BE2C (cell line): ENCODE measurements around the gene ETV3.

Source experiments
- DNase-seq: peaks from one replicate; pipeline ENCODE4 v3.0.0-alpha.2; 2020
- H3K27me3 ChIP-seq: fragments of 250-450 bp; sonication (Bioruptor Pico); 2 replicates; pipeline ENCODE4 v1.5.1; 2020; ENCODE audit warnings: mild to moderate bottlenecking
- H3K36me3 ChIP-seq: fragments of 250-450 bp; sonication (Bioruptor Pico); 2 replicates; pipeline ENCODE4 v1.5.1; 2020; ENCODE audit warnings: mild to moderate bottlenecking
- H3K4me1 ChIP-seq: fragments of 250-450 bp; sonication (Bioruptor Pico); 2 replicates; pipeline ENCODE4 v1.5.1; 2020
- H3K4me3 ChIP-seq: 2 replicates; pipeline ENCODE4 v1.5.1; 2011; ENCODE audit warnings: low read depth, low read length
- H3K9me3 ChIP-seq: fragments of 250-450 bp; sonication (Bioruptor Pico); 2 replicates; pipeline ENCODE4 v1.5.1; 2020
- CTCF ChIP-seq: IDR thresholded peaks from 2 replicates; pipeline ENCODE4 v1.5.1; 2012; ENCODE audit warnings: mild to moderate bottlenecking, low read depth, low read length

ETV3 gene

DNA sequence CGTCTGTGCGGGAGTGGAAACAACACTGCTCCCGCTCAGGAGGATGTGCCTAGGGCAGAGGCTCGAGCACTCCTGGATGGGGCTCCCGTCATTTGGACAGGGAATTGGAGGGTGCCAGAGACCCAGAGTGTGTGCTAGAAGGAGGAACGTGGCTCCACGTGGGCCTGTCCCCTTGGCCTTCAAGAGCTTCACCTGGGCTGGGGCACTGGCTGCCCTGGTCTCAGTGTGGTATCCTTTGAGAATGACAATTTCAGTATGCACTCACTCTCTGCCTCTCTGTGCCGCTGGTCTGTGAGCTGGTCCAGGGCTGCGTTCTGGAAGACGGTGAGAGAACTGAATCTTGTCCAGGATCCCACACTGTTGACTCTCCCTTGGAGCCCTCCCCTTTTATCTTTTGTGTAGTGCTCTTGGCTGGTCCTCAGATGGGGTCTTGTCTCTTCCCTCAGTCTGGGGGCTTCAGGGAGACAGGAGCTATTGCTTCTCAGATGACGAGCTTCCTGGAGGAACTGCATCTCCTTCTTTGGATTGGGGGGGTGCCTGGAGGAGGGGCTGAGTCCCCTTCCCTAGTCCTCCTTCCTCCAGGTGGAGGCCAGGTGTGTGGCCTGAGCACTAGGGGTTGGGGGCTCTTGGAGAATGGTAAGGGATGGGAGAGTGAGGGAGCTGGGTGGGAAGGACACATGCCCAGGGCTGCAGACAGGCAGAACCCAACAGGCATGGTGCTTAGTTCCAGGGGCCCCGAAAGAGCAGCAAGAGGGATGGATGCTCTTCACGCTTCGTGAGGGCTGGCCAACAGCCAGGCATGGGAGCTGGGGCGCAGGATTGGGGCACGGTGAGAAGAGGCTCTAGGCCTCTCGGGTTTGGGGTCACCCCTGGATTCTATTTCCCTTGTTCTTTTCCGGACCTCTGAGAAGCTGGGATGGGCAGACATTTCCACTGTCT lies 23.7 kb downstream of the ETV3 start:
- Histone ChIP-seq H3K4me1 (no peaks in the 10 kb centered on the region), H3K27me3 (no peaks in the 10 kb centered on the region), H3K36me3 (peaks cover 1% of the 10 kb centered on the region; the same call in 1 of the 2 replicates), H3K9me3 (no peaks in the 10 kb centered on the region), H3K4me3 (no peak overlapping the region)
- no peak for DNase-seq
- TF ChIP-seq CTCF: no peak

- DNase-seq: no peak
- H3K27me3 ChIP-seq: no peaks in the 10 kb centered on the region
- no peaks in the 10 kb centered on the region for H3K9me3 ChIP-seq
- H3K4me3 ChIP-seq: no peak overlapping the region
- H3K4me1 ChIP-seq: no peaks in the 10 kb centered on the region
- no peak for TF ChIP-seq CTCF
- no peaks in the 10 kb centered on the region for H3K36me3 ChIP-seq
These were observed 24.6 kb downstream of the ETV3 start for GRCh38 chr1:157113631-157114030.

- no peak for DNase-seq
- H3K36me3 ChIP-seq: no peaks in the 10 kb centered on the region
- no peaks in the 10 kb centered on the region for H3K9me3 ChIP-seq
- no peaks in the 10 kb centered on the region for H3K4me1 ChIP-seq
- no peak overlapping the region for H3K4me3 ChIP-seq
- no peaks in the 10 kb centered on the region for H3K27me3 ChIP-seq
- TF ChIP-seq CTCF: no peak
These were observed 25.1 kb downstream of the ETV3 start for GRCh38 chr1:157113106-157113505.

- no peak for TF ChIP-seq CTCF
- Histone ChIP-seq H3K36me3 (no peaks in the 10 kb centered on the region), H3K9me3 (no peaks in the 10 kb centered on the region), H3K4me3 (no peak overlapping the region), H3K4me1 (no peaks in the 10 kb centered on the region), H3K27me3 (no peaks in the 10 kb centered on the region; the same call in 1 of the 2 replicates)
- DNase-seq: no peak
These were observed 25.9 kb downstream of the ETV3 start for GRCh38 chr1:157112186-157112867.

GRCh38 chr1:157111396-157112165 lies 26.6 kb downstream of the ETV3 start:
- Histone ChIP-seq H3K4me3 (no peak overlapping the region), H3K27me3 (no peaks in the 10 kb centered on the region; the same call in 1 of the 2 replicates), H3K4me1 (no peaks in the 10 kb centered on the region), H3K9me3 (no peaks in the 10 kb centered on the region), H3K36me3 (no peaks in the 10 kb centered on the region)
- TF ChIP-seq CTCF: no peak
- DNase-seq: no peak
